Effector memory CD8-positive, alpha-beta T cell (primary cell): ENCODE results near the gene RFPL1.

Experiments
- ATAC-seq: fragments of 150-1000 bp; cut with Tn5 transposase; replicated peaks from 2 replicates; pipeline ENCODE4 v1.10.0; 2021; ENCODE audit warnings: mild to moderate bottlenecking, moderate library complexity
- DNase-seq, 3 experiments: peaks; one replicate each; pipeline ENCODE4 v3.0.0; 2021
- H3K27ac Mint-ChIP-seq, 2 donors: one replicate each; pipeline ENCODE4 v1.8.0; 2022; ENCODE audit warnings: mild to moderate bottlenecking in 2 of 2, mixed read lengths in 2 of 2, moderate library complexity in 2 of 2
- H3K27me3 Mint-ChIP-seq, 2 donors: one replicate each; pipeline ENCODE4 v1.8.0; 2022; ENCODE audit warnings: mixed read lengths in 2 of 2
- H3K36me3 Mint-ChIP-seq: one replicate; pipeline ENCODE4 v1.8.0; 2022; ENCODE audit warnings: mild to moderate bottlenecking, moderate library complexity, mixed read lengths; ENCODE audit not compliant: insufficient read depth
- H3K4me1 Mint-ChIP-seq, 2 donors: one replicate each; pipeline ENCODE4 v1.8.0; 2022; ENCODE audit warnings: low read depth in 2 of 2, mixed read lengths in 2 of 2
- H3K4me3 Mint-ChIP-seq, 2 donors: one replicate each; pipeline ENCODE4 v1.8.0; 2022; ENCODE audit warnings: mild to moderate bottlenecking in 2 of 2, mixed read lengths in 2 of 2, moderate library complexity in 2 of 2
- H3K9me3 Mint-ChIP-seq, 2 donors: one replicate each; pipeline ENCODE4 v1.8.0; 2022; ENCODE audit warnings: mixed read lengths in 2 of 2

Gene RFPL1

GRCh38 chr22:29449296-29449875 is 11.0 kb downstream of the RFPL1 start:
- Mint-ChIP-seq H3K9me3 (no peaks in the 10 kb centered on the region), H3K27ac (no peak overlapping the region), H3K4me3 (no peak overlapping the region), H3K4me1 (no peaks in the 10 kb centered on the region), H3K27me3 (peaks cover 0 to under 1% of the 10 kb centered on the region in 2 donors), H3K36me3 (peaks cover 3% of the 10 kb centered on the region)
- ATAC-seq (no peak), DNase-seq (no peak)

GRCh38 chr22:29450222-29450621 is 11.8 kb downstream of the RFPL1 start:
- Mint-ChIP-seq H3K27ac (no peak overlapping the region), H3K4me1 (no peaks in the 10 kb centered on the region), H3K36me3 (peaks cover 3% of the 10 kb centered on the region), H3K27me3 (no peaks in the 10 kb centered on the region), H3K4me3 (no peak overlapping the region), H3K9me3 (no peaks in the 10 kb centered on the region)
- no peak for ATAC-seq
- DNase-seq: no peak

- ATAC-seq: no peak
- Mint-ChIP-seq H3K4me1 (no peaks in the 10 kb centered on the region), H3K27ac (no peak overlapping the region), H3K27me3 (no peaks in the 10 kb centered on the region), H3K36me3 (peaks cover 3% of the 10 kb centered on the region), H3K4me3 (no peak overlapping the region), H3K9me3 (no peaks in the 10 kb centered on the region)
- no peak for DNase-seq
Observed at GRCh38 chr22:29451863-29452262, 13.5 kb downstream of the RFPL1 start.

- DNase-seq (no peak), ATAC-seq (no peak)
- Mint-ChIP-seq H3K4me1 (no peaks in the 10 kb centered on the region), H3K27me3 (no peaks in the 10 kb centered on the region), H3K4me3 (no peak overlapping the region), H3K9me3 (no peaks in the 10 kb centered on the region), H3K36me3 (peaks cover 3% of the 10 kb centered on the region), H3K27ac (peak overlapping the region in 1 of 2 donors; percentile 41)
Observed at GRCh38 chr22:29454276-29454675, 15.9 kb downstream of the RFPL1 start.

GRCh38 chr22:29456211-29456671 is 17.9 kb downstream of the RFPL1 start:
- Mint-ChIP-seq H3K36me3 (no peaks in the 10 kb centered on the region), H3K27ac (no peak overlapping the region), H3K4me3 (no peak overlapping the region), H3K9me3 (no peaks in the 10 kb centered on the region), H3K27me3 (no peaks in the 10 kb centered on the region), H3K4me1 (no peaks in the 10 kb centered on the region)
- ATAC-seq: no peak
- DNase-seq: no peak

GRCh38 chr22:29457730-29458129 is 19.3 kb downstream of the RFPL1 start:
- no peak overlapping the region for H3K4me3 Mint-ChIP-seq
- DNase-seq: no peak
- no peaks in the 10 kb centered on the region for H3K9me3 Mint-ChIP-seq
- H3K4me1 Mint-ChIP-seq: no peaks in the 10 kb centered on the region
- H3K27me3 Mint-ChIP-seq: no peaks in the 10 kb centered on the region
- peak; percentile 37 for ATAC-seq
- no peaks in the 10 kb centered on the region for H3K36me3 Mint-ChIP-seq
- peak overlapping the region in 1 of 2 donors; percentile 32 for H3K27ac Mint-ChIP-seq

GRCh38 chr22:29458551-29458950 is 20.2 kb downstream of the RFPL1 start:
- H3K4me1 Mint-ChIP-seq: peaks cover 0 to under 1% of the 10 kb centered on the region in 2 donors
- H3K9me3 Mint-ChIP-seq: no peaks in the 10 kb centered on the region
- no peak for DNase-seq
- H3K27ac Mint-ChIP-seq: peak overlapping the region in 1 of 2 donors; percentile 76
- H3K27me3 Mint-ChIP-seq: no peaks in the 10 kb centered on the region
- ATAC-seq: no peak
- no peaks in the 10 kb centered on the region for H3K36me3 Mint-ChIP-seq
- no peak overlapping the region for H3K4me3 Mint-ChIP-seq

GRCh38 chr22:29459773-29460172 is 21.4 kb downstream of the RFPL1 start:
- Mint-ChIP-seq H3K36me3 (no peaks in the 10 kb centered on the region), H3K4me3 (no peak overlapping the region), H3K27ac (no peak overlapping the region), H3K27me3 (no peaks in the 10 kb centered on the region), H3K4me1 (peaks cover 0 to 4% of the 10 kb centered on the region in 2 donors), H3K9me3 (no peaks in the 10 kb centered on the region)
- DNase-seq (no peak), ATAC-seq (no peak)

GRCh38 chr22:29461263-29461662 is 22.9 kb downstream of the RFPL1 start:
- Mint-ChIP-seq H3K27me3 (no peaks in the 10 kb centered on the region), H3K9me3 (no peaks in the 10 kb centered on the region), H3K27ac (no peak overlapping the region), H3K36me3 (no peaks in the 10 kb centered on the region), H3K4me3 (no peak overlapping the region), H3K4me1 (peaks cover 0 to 4% of the 10 kb centered on the region in 2 donors)
- no peak for DNase-seq
- no peak for ATAC-seq

GRCh38 chr22:29463629-29464028 is 25.2 kb downstream of the RFPL1 start:
- Mint-ChIP-seq H3K27me3 (no peaks in the 10 kb centered on the region), H3K36me3 (no peaks in the 10 kb centered on the region), H3K4me1 (peaks cover 0 to 4% of the 10 kb centered on the region in 2 donors), H3K9me3 (no peaks in the 10 kb centered on the region), H3K27ac (no peak overlapping the region), H3K4me3 (no peak overlapping the region)
- no peak for ATAC-seq
- no peak for DNase-seq

GRCh38 chr22:29464581-29464980 is 26.2 kb downstream of the RFPL1 start:
- Mint-ChIP-seq H3K9me3 (no peaks in the 10 kb centered on the region), H3K27ac (no peak overlapping the region), H3K36me3 (no peaks in the 10 kb centered on the region), H3K4me3 (no peak overlapping the region), H3K27me3 (peaks cover 0 to 1% of the 10 kb centered on the region in 2 donors), H3K4me1 (peaks cover 0 to 4% of the 10 kb centered on the region in 2 donors)
- DNase-seq: no peak
- no peak for ATAC-seq

- H3K27ac Mint-ChIP-seq: no peak overlapping the region
- no peaks in the 10 kb centered on the region for H3K9me3 Mint-ChIP-seq
- peaks cover 3 to 4% of the 10 kb centered on the region in 2 donors for H3K4me1 Mint-ChIP-seq
- no peak for DNase-seq
- H3K36me3 Mint-ChIP-seq: peaks cover 15% of the 10 kb centered on the region
- peak overlapping the region; percentile 55 to 69 for H3K4me3 Mint-ChIP-seq
- H3K27me3 Mint-ChIP-seq: peaks cover 10 to 34% of the 10 kb centered on the region in 2 donors
- ATAC-seq: no peak
Observed at GRCh38 chr22:29469755-29470154, 31.4 kb downstream of the RFPL1 start.

GRCh38 chr22:29470159-29470855 is 31.9 kb downstream of the RFPL1 start:
- peaks cover 3 to 4% of the 10 kb centered on the region in 2 donors for H3K4me1 Mint-ChIP-seq
- no peak overlapping the region for H3K27ac Mint-ChIP-seq
- DNase-seq (peak; percentile 54 to 64 (median 60)), ATAC-seq (peak; percentile 80)
- H3K27me3 Mint-ChIP-seq: peaks cover 10 to 36% of the 10 kb centered on the region in 2 donors
- H3K9me3 Mint-ChIP-seq: no peaks in the 10 kb centered on the region
- peak overlapping the region; percentile 55 to 69 for H3K4me3 Mint-ChIP-seq
- peaks cover 15% of the 10 kb centered on the region for H3K36me3 Mint-ChIP-seq

GRCh38 chr22:29473001-29473400 is 34.6 kb downstream of the RFPL1 start:
- H3K27me3 Mint-ChIP-seq: peaks cover 17 to 60% of the 10 kb centered on the region in 2 donors

More at GRCh38 chr22:29473001-29473400, 34.6 kb downstream of the RFPL1 start:
- Mint-ChIP-seq H3K9me3 (no peaks in the 10 kb centered on the region), H3K4me1 (peaks cover 3 to 4% of the 10 kb centered on the region in 2 donors), H3K27ac (peak overlapping the region in 1 of 2 donors; percentile 46), H3K36me3 (peaks cover 15% of the 10 kb centered on the region), H3K4me3 (no peak overlapping the region)
- no peak for ATAC-seq
- DNase-seq: no peak
